ENCODE measurements around the gene MVB12B. TPM values are rescaled to one million over a fixed set of nuclear protein-coding genes. Genes with fewer than 3 reads are reported as not detected.
A peak's percentile ranks its signal among the peaks of the same experiment; 100 is the strongest.

Gene MVB12B
- total RNA-seq, 4 donors from 2014 or later = 10.2 to 25.7 (median 14.0) TPM

GRCh38 chr9:126546036-126546435 lies 219.4 kb downstream of the MVB12B start:
- peaks cover 9% of the 10 kb centered on the region for H3K27me3 ChIP-seq
- no peaks in the 10 kb centered on the region for H3K9me3 ChIP-seq
- H3K27ac ChIP-seq = no peak overlapping the region
- TF ChIP-seq POLR2A (IDR thresholded peaks at IDR 0.05) (no peak), EP300 (IDR thresholded peaks at IDR 0.05) (no peak), CTCF (IDR thresholded peaks at IDR 0.05) (no peak), POLR2AphosphoS5 (IDR thresholded peaks at IDR 0.05) (no peak)
- no peak overlapping the region for H3K4me3 ChIP-seq
- peak in 1 of 2 donors; percentile 29 for DNase-seq (ENCODE audit: low spot score in 2 of 2)
- H3K36me3 ChIP-seq = no peaks in the 10 kb centered on the region
- 90% methylated on average over 7 of the region's 7 CpGs for WGBS
- no peaks in the 10 kb centered on the region for H3K4me1 ChIP-seq

GRCh38 chr9:126548312-126548711 lies 221.7 kb downstream of the MVB12B start:
- H3K9me3 ChIP-seq = no peaks in the 10 kb centered on the region
- no peaks in the 10 kb centered on the region for H3K36me3 ChIP-seq
- H3K4me1 ChIP-seq = no peaks in the 10 kb centered on the region
- WGBS = 86% methylated on average over 6 of the region's 7 CpGs
- H3K27me3 ChIP-seq = peaks cover 9% of the 10 kb centered on the region
- H3K27ac ChIP-seq = no peak overlapping the region
- DNase-seq (ENCODE audit: low spot score in 2 of 2) = no peak
- H3K4me3 ChIP-seq = no peak overlapping the region
- TF ChIP-seq POLR2AphosphoS5 (IDR thresholded peaks at IDR 0.05) (no peak), POLR2A (IDR thresholded peaks at IDR 0.05) (no peak), CTCF (IDR thresholded peaks at IDR 0.05) (no peak), EP300 (IDR thresholded peaks at IDR 0.05) (no peak)

GRCh38 chr9:126549246-126550006 lies 222.8 kb downstream of the MVB12B start:
- H3K27me3 ChIP-seq = peaks cover 9% of the 10 kb centered on the region
- H3K4me1 ChIP-seq = no peaks in the 10 kb centered on the region
- no peaks in the 10 kb centered on the region for H3K9me3 ChIP-seq
- no peak for DNase-seq (ENCODE audit: low spot score in 2 of 2)
- WGBS = 34% methylated on average over 8 of the region's 21 CpGs
- no peak overlapping the region for H3K27ac ChIP-seq
- no peak overlapping the region for H3K4me3 ChIP-seq
- H3K36me3 ChIP-seq = no peaks in the 10 kb centered on the region
- TF ChIP-seq CTCF (IDR thresholded peaks at IDR 0.05) (no peak), POLR2AphosphoS5 (IDR thresholded peaks at IDR 0.05) (no peak), EP300 (IDR thresholded peaks at IDR 0.05) (no peak), POLR2A (IDR thresholded peaks at IDR 0.05) (no peak)

- no peaks in the 10 kb centered on the region for H3K4me1 ChIP-seq
- H3K27ac ChIP-seq = no peak overlapping the region
- peaks cover 9% of the 10 kb centered on the region for H3K27me3 ChIP-seq
- 71% methylated on average over 10 of the region's 15 CpGs for WGBS
- DNase-seq (ENCODE audit: low spot score in 2 of 2) = no peak
- H3K36me3 ChIP-seq = no peaks in the 10 kb centered on the region
- TF ChIP-seq POLR2A (IDR thresholded peaks at IDR 0.05) (no peak), EP300 (IDR thresholded peaks at IDR 0.05) (no peak), POLR2AphosphoS5 (IDR thresholded peaks at IDR 0.05) (no peak), CTCF (IDR thresholded peaks at IDR 0.05) (no peak)
- H3K4me3 ChIP-seq = no peak overlapping the region
- H3K9me3 ChIP-seq = no peaks in the 10 kb centered on the region
Measured at GRCh38 chr9:126550891-126551351, 224.3 kb downstream of the MVB12B start.

GRCh38 chr9:126551812-126552211 lies 225.2 kb downstream of the MVB12B start:
- DNase-seq (ENCODE audit: low spot score in 2 of 2) = no peak

More at GRCh38 chr9:126551812-126552211, 225.2 kb downstream of the MVB12B start:
- no peak for TF ChIP-seq EP300 (IDR thresholded peaks at IDR 0.05)
- no peak for TF ChIP-seq CTCF (IDR thresholded peaks at IDR 0.05)
- TF ChIP-seq POLR2AphosphoS5 (IDR thresholded peaks at IDR 0.05) = no peak
- Histone ChIP-seq H3K27me3 (peaks cover 14% of the 10 kb centered on the region), H3K4me3 (no peak overlapping the region), H3K36me3 (no peaks in the 10 kb centered on the region), H3K9me3 (no peaks in the 10 kb centered on the region), H3K27ac (no peak overlapping the region), H3K4me1 (no peaks in the 10 kb centered on the region)
- whole genome bisulfite sequencing = 91% methylated on average over 6 of the region's 6 CpGs
